ENCODE measurements around the gene YY2.
"Not testable (repeated sequence)": the region's sequence is repeated elsewhere in the genome, so short reads cannot be mapped to it uniquely, and the experiment has no call there.

YY2 gene

DNA sequence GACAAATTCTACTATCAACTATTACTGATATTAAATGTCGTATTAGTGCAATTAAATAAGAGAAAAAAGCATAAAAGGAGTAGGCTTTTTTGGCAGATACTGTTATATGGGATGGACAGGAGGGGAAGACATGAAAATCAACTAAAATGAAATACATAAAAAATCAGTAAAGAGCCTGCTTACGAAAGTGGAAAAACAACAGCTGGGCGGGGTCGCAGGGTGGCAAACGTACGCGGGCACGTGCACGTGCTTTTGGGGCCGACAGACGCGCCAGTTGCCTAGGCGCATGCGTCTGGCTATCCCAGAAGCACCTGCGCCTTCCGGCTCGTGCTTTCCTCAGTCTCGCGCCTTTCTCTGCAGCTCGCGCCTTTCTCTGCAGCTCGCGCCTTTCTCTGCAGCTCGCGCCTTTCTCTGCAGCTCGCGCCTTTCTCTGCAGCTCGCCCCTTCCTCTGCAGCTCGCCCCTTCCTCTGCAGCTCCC, at the start of gene YY2:
Gene YY2, plus strand, starts transcription at position 51 of the 479 bp plus-strand sequence. CDS start 498 bp downstream, outside the sequence.
- no peak for DNase-seq (ENCODE audit: low read depth in 2 of 2)

GRCh38 chrX:21806691-21807090, 49.1 kb upstream of the YY2 start:
- DNase-seq (ENCODE audit: low read depth in 2 of 2), result no peak

DNA sequence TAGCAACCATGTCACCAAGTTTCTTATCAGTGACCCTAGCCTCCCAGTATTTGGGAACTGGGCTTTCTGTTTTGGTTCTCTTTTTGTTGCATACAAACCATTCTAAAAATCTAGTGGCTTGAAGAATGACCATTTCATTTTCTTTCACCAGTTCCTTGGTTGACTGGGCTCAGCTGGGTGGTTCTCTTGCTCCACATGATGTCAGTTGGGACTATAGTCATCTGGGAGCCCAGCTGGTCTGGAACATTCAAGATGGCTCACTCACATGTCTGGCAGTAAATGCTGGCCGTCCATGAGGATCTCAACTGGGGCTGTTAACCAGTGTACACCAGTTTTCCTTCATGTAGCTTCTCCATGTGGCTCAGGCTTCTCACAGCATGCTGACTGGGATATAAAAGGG, 44.0 kb upstream of the YY2 start:
- DNase-seq (ENCODE audit: low read depth in 2 of 2), result no peak

DNA sequence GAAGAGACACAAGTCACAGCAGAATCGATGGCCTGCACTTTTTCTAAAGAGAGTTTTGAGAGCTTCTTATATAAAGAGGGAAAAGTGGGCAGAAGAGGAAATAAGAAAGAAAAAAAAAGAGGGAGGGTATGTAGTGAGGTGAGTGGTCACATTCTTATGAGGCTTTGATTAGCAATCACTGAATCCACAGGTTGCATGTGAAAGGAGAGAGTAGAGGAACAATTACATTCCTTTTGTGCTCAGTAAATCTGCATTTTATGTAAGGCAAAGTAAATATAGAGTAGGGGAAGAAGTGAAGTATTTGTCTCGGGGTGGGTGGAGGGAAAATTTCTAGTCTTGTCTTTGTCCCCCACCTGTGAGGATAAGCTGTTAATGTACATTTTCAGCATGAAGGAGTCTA, 43.2 kb upstream of the YY2 start:
- no peak for DNase-seq (ENCODE audit: low read depth in 2 of 2)

DNA sequence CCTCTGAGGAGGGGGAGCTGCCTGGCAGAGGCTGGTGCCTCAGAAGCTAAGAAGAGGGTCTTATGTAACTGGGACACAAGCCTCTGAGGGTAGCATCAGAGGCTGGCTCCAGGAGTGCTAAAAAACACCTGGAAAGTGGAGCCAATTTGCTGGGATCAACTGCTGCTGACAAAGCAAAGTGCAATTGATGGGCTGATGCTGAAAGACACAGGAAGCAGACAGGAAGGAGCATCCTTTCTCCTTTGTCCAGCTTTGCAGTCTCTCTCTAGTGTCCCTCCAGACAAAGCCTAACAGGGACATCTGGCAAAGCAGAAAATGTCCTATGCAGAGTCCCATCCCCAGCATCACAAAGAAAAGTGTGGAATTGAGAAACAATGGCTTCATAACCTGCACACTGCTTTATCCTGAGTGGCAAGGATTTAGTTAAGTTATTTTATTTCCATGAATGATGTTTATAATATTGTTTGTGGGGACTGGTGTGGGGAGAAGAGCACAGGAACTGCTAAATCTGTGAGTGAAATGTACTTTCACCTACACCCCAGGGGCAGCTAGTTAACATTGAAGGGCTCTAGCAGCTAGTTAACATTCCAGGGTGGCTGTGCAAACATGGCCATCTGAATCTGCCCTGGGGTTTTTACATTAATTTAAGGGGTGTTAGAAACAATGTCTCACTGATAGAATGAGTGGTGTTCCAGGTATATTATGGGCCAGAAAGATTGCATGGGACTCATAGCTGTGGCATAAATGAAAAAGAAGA, 42.0 kb upstream of the YY2 start:
- DNase-seq (ENCODE audit: low read depth in 2 of 2), result no peak

DNA sequence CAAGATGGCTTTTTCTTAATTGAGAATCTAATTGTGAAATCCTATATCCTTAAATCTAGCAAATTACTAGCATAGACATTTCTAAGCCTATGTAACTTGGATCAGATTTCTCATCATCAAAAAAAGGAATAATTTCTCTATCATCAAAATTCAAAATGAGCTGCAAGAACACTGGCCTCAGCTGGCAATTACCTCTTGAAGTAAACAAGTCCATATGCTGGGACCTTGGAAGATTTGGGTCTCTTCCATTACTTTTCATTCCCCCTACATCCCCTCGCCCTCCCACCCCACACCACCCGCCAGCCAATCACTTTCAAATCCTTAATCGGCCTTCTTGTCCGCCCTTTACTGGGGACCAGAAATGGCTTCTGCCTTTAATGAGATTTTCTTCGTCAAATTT, 39.7 kb upstream of the YY2 start:
- DNase-seq (ENCODE audit: low read depth in 2 of 2), result no peak

DNA sequence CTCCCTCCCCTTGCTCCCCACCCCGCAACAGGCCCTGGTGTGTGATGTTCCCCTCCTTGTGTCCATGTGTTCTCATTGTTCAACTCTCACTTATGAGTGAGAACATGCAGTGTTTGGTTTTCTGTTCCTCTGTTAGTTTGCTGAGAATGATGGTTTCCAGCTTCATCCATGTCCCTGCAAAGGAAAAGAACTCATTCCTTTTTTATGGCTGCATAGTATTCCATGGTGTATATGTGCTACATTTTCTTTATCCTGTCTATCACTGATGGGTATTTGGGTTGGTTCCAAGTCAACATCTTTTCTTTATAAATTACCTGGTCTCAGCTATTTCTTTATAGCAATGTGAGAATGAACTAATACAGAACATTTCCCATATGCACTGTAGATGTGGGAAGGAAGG, 35.6 kb upstream of the YY2 start:
- not testable (repeated sequence) for DNase-seq (ENCODE audit: low read depth in 2 of 2)

- no peak for DNase-seq (ENCODE audit: low read depth in 2 of 2)
Measured at GRCh38 chrX:21821875-21822274, 33.9 kb upstream of the YY2 start.

- DNase-seq (ENCODE audit: low read depth in 2 of 2), result no peak
Measured at GRCh38 chrX:21831496-21831895, 24.3 kb upstream of the YY2 start.

DNA sequence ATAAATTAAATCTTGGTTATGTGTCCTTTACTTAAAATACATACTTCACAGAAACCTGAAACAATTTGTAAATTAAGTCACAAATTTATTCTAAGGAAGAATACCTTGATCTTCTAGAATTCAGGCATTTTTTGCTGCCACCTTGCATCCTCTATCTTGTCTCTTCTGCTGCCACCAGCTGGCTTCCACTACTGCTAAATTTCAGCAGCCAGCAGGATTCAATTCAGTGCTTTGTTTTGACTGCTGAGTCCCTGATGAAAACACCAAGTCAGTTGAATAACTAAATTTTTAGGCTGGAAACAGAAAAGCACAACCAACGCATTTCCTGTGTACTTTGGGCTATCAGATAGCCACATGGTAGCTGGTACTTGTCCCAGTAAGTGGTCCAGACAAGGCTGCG, 18.7 kb upstream of the YY2 start:
- DNase-seq (ENCODE audit: low read depth in 2 of 2), result no peak

- DNase-seq (ENCODE audit: low read depth in 2 of 2), result no peak
Measured at GRCh38 chrX:21838937-21839333, 16.9 kb upstream of the YY2 start.

GRCh38 chrX:21839334-21840192, 16.2 kb upstream of the YY2 start, which contains the start of gene MBTPS2:
MBTPS2 (plus strand) TSS chrX:21839617; CDS start chrX:21839735, 118 bp downstream.
- DNase-seq (ENCODE audit: low read depth in 2 of 2), result peak; percentile 70 to 73

- DNase-seq (ENCODE audit: low read depth in 2 of 2), result no peak
Measured at GRCh38 chrX:21840193-21840545, 15.6 kb upstream of the YY2 start.

- DNase-seq (ENCODE audit: low read depth in 2 of 2), result no peak
Measured at GRCh38 chrX:21843179-21843578, 12.6 kb upstream of the YY2 start.

DNA sequence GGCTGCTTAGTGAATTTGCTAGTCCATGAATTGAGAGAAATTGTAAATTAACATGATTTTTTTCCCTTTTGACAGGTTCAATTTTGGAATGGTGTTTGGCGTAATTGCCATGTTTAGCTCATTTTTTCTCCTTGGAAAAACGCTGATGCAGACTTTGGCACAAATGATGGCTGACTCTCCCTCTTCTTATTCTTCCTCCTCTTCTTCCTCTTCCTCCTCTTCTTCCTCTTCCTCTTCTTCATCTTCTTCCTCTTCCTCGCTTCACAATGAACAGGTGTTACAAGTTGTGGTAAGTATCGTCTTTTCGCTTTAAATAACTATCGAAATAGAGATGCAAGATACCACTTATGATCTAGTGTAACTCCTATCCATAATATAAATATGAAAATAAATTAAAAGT, 10.7 kb upstream of the YY2 start:
- DNase-seq (ENCODE audit: low read depth in 2 of 2), result no peak

DNA sequence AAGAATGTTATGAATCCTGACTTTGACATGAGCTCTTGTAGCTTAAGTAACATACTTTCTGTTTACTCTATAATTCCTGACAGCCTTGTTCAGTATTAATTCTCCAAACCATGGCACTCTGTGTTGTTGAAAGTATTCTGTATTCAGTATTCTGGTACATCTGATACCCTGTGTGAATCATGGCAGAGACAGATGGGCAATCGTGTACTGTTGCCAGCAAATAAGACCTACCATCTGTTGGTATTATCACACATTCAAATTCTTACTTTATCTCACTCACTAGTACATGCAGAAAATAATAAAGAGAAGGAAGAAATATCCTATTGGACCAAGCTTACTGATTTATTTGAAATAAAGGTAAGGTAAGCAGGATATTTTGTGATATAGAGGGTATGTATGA, 8.4 kb upstream of the YY2 start:
- no peak for DNase-seq (ENCODE audit: low read depth in 2 of 2)

DNA sequence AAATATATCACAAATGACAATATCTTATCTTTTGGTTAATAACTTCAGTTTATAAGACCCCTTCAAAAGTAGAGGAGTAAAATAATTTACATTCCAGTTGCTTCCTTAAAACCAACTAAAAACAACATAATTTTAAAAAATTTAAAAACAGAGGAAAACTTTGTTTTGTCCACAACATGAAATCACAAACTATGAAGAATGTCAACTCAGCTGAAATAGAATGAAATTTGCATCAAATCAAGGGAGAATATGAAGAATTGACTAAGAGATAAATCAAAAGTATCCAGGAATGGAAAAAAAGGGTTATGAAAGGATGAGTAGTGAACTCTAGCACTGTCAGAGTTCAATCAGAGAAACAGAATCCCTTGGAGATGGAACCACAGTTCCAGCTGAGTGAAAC, 2.2 kb upstream of the YY2 start:
- no peak for DNase-seq (ENCODE audit: low read depth in 2 of 2)

GRCh38 chrX:21856504-21856903, 717 bp downstream of the YY2 start:
- no peak for DNase-seq (ENCODE audit: low read depth in 2 of 2)

DNA sequence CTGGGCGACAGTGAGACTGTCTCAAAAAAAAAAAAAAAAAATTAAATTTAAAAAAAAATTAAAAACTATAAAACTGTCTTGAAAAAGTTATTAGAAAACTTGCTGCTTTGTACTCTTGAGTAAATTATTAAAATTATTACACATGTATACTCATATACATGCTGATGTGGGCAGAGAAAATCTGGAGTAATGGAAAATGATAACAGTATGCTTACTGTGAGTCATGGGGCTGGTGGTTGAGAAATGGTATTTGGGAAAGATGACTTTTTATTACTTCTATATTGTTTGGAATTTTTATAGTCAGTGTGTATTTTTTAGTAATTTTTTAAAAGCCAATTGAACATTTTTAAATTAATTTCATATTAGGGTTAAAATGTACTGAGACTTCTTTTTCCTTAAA, 7.5 kb downstream of the YY2 start:
- DNase-seq (ENCODE audit: low read depth in 2 of 2), result no peak

DNA sequence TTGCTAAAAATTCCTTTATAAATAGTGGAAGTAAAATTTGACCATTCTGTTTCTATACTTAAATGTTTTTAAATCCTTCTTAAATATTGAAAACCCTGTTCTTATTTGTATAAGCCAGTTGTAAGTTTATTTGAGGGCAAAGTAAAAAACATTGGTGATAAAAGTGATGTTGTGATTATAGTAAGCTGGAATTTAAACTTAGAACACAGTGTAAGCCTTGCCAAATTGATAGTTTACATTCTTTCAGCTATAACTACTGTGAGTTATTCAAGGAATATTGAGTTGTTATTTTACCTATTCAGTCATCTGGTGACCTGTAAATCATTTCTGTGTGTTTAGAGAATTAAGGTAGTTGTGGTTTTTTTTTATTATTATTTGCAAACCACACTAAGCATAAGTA, 9.6 kb downstream of the YY2 start:
- DNase-seq (ENCODE audit: low read depth in 2 of 2), result no peak

DNA sequence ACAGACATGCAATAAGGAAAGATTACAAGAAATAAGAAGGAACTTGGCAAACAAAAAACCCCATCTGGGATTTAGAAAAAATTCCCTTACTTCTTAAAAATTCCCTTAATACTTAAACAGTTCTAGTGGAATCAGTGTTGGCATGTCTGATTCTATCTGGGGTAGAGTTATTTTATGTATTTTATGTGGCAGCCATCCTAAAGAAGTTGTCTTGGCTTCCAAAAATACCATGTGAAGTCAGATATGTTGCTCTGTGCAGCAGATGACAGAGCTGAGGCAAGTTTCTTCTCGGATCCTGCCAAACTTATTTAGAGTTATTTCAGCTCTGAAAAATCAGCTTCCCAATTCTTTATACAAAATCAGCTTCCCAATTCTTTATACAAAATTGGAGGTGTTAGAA, 14.7 kb downstream of the YY2 start:
- no peak for DNase-seq (ENCODE audit: low read depth in 2 of 2)

DNA sequence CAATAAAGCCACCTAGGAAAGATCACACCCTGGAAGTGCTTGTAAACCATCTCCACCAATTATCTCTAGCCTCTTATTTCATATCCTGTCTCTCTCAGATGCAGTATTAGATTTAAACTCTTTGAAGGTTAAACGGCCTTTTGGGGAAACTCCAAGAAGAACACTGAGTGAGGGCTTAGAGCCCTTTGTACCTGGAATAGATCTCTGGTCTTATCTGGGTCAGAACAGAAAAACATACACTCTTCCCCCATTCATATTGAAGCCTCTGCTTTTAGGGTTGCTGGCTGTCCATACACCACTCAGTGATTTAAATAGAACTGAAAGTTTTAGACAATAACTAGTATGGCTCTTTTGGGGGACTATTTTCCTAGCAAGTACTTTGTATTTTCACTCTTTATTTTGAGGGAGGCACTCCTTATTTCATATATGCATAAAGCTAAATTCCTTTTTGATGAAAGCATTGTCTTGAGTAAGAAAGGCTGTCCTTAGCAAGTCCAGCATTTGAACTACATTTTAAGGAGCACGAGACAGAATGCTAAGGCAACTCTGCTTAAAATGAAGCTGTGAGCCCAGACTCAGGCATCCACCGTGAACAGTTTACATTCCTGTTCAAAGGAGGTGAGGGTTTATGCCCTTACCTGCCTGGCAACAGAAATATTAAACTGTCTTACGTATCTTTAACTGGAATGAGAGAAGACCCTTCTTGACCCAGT, 17.4 kb downstream of the YY2 start:
- DNase-seq (ENCODE audit: low read depth in 2 of 2), result no peak
